Smooth muscle cell (in vitro differentiated cells): ENCODE data around the gene MINDY2. TPM values are rescaled to one million over a fixed set of nuclear protein-coding genes. Genes with fewer than 3 reads are reported as not detected.
"Not testable (repeated sequence)": the region's sequence is repeated elsewhere in the genome, so short reads cannot be mapped to it uniquely, and the experiment has no call there.

ENCODE experiments used
- DNase-seq: peaks from one replicate; lab custom pipeline; 2025; ENCODE audit not compliant: unreplicated experiment; lab: John Stamatoyannopoulos, UW
- H2AFZ ChIP-seq: fragments of 200-600 bp; sonication (generic); 2 replicates; pipeline ENCODE4 v1.6.0; 2016; ENCODE audit warnings: antibody characterized with exemption, low read depth, mild to moderate bottlenecking
- H3F3A ChIP-seq: fragments of 200-600 bp; sonication (generic); 2 replicates; pipeline ENCODE4 v1.6.0; 2017; ENCODE audit warnings: antibody characterized with exemption, low read depth
- H3K27ac ChIP-seq: fragments of 200-600 bp; sonication (generic); 2 replicates; pipeline ENCODE4 v1.5.1; 2016; ENCODE audit warnings: low read depth, mild to moderate bottlenecking
- H3K27me3 ChIP-seq: fragments of 200-600 bp; sonication (generic); 2 replicates; pipeline ENCODE4 v1.6.1; 2016; ENCODE audit warnings: low read depth, mild to moderate bottlenecking
- H3K36me3 ChIP-seq: fragments of 200-600 bp; sonication (generic); 2 replicates; pipeline ENCODE4 v1.5.1; 2016; ENCODE audit warnings: low read depth
- H3K4me1 ChIP-seq: fragments of 200-600 bp; sonication (generic); 2 replicates; pipeline ENCODE4 v1.5.1; 2016; ENCODE audit warnings: low read depth
- H3K4me2 ChIP-seq: fragments of 200-600 bp; sonication (generic); 2 replicates; pipeline ENCODE4 v1.6.0; 2016; ENCODE audit warnings: mild to moderate bottlenecking
- H3K4me3 ChIP-seq: fragments of 200-600 bp; sonication (generic); 2 replicates; pipeline ENCODE4 v1.5.1; 2016; ENCODE audit warnings: mild to moderate bottlenecking
- H3K79me2 ChIP-seq: fragments of 200-600 bp; sonication (generic); 2 replicates; pipeline ENCODE4 v1.6.0; 2016; ENCODE audit warnings: low read depth, mild to moderate bottlenecking
- H3K9ac ChIP-seq: fragments of 200-600 bp; sonication (generic); 2 replicates; pipeline ENCODE4 v1.6.0; 2016; ENCODE audit warnings: low read depth
- H3K9me3 ChIP-seq: fragments of 200-600 bp; sonication (generic); replicated peaks from 2 replicates; pipeline ENCODE4 v1.5.1; 2016; ENCODE audit warnings: low read depth
- H4K20me1 ChIP-seq: fragments of 200-600 bp; sonication (generic); 2 replicates; pipeline ENCODE4 v1.6.0; 2016; ENCODE audit warnings: low read depth
- CTCF ChIP-seq: fragments of 200-600 bp; sonication (generic); IDR thresholded peaks from 2 replicates; pipeline ENCODE4 v1.5.1; 2017; ENCODE audit warnings: borderline replicate concordance, mild to moderate bottlenecking, antibody characterized with exemption; ENCODE audit not compliant: insufficient read depth, poor library complexity, severe bottlenecking
- WGBS: methylation state at CpG from one replicate; pipeline ENCODE4 v1.1.7; 2016; ENCODE audit warnings: low lambda C conversion rate; 5-methylcytosine and 5-hydroxymethylcytosine counted together
- polyA plus RNA-seq: library from polyadenylated mRNA; unstranded; fragments of >200 nt; fragmentation: Nextera tagmentation; extraction: Ambion mirVana; gene quantifications from 2 replicates; pipeline ENCODE4 v1.2.1, GENCODE V29; 2016
- total RNA-seq: library from RNA; depleted of rRNA; stranded (reverse); fragments of >200 nt; gene quantifications from 2 replicates; pipeline ENCODE4 v1.2.3, GENCODE V29; 2014

Gene MINDY2
- total and polyA plus RNA-seq, 2 experiments from 2014 or later, result 21.2 to 28.0 TPM

GRCh38 chr15:58839485-58839884 lies 68.4 kb downstream of the MINDY2 start:
- Histone ChIP-seq H3K79me2 (no peaks in the 10 kb centered on the region), H3K9me3 (no peaks in the 10 kb centered on the region), H3K36me3 (no peaks in the 10 kb centered on the region), H3K9ac (no peak overlapping the region), H3K27me3 (no peaks in the 10 kb centered on the region), H3K27ac (no peak overlapping the region), H3K4me1 (no peaks in the 10 kb centered on the region), H3K4me2 (no peak overlapping the region), H3K4me3 (no peak overlapping the region), H3F3A (no peaks in the 10 kb centered on the region), H4K20me1 (no peaks in the 10 kb centered on the region), H2AFZ (no peak overlapping the region)
- 94% methylated on average over 1 of the region's 1 CpG for WGBS
- DNase-seq, result no peak
- TF ChIP-seq CTCF, result peak; percentile 5

- Histone ChIP-seq H3K36me3 (no peaks in the 10 kb centered on the region), H2AFZ (no peak overlapping the region), H4K20me1 (no peaks in the 10 kb centered on the region), H3K27ac (no peak overlapping the region), H3K4me3 (no peak overlapping the region), H3K4me1 (no peaks in the 10 kb centered on the region), H3K9ac (no peak overlapping the region), H3K4me2 (no peak overlapping the region), H3K27me3 (no peaks in the 10 kb centered on the region), H3F3A (no peaks in the 10 kb centered on the region), H3K79me2 (no peaks in the 10 kb centered on the region), H3K9me3 (no peaks in the 10 kb centered on the region)
- WGBS, result 78% methylated on average over 8 of the region's 8 CpGs
- TF ChIP-seq CTCF, result no peak
- DNase-seq, result no peak
Observed at GRCh38 chr15:58840048-58840447, 68.9 kb downstream of the MINDY2 start.

- Histone ChIP-seq H3K4me2 (no peak overlapping the region), H4K20me1 (no peaks in the 10 kb centered on the region), H3K79me2 (no peaks in the 10 kb centered on the region), H3K9me3 (no peaks in the 10 kb centered on the region), H3K36me3 (no peaks in the 10 kb centered on the region), H3K4me1 (no peaks in the 10 kb centered on the region), H3K27ac (no peak overlapping the region), H3F3A (no peaks in the 10 kb centered on the region), H3K27me3 (no peaks in the 10 kb centered on the region), H3K4me3 (no peak overlapping the region), H3K9ac (no peak overlapping the region), H2AFZ (no peak overlapping the region)
- TF ChIP-seq CTCF, result no peak
- DNase-seq, result no peak
- over 99% methylated on average over 4 of the region's 4 CpGs for WGBS
Observed at GRCh38 chr15:58842713-58843396, 71.8 kb downstream of the MINDY2 start.

- H3K27me3 ChIP-seq, H3F3A ChIP-seq, H3K4me3 ChIP-seq, H3K36me3 ChIP-seq, DNase-seq, H2AFZ ChIP-seq, H3K27ac ChIP-seq, H3K79me2 ChIP-seq, H3K4me2 ChIP-seq, H3K9ac ChIP-seq, H3K4me1 ChIP-seq, H3K9me3 ChIP-seq, H4K20me1 ChIP-seq: not testable (repeated sequence)
- WGBS, result 98% methylated on average over 3 of the region's 3 CpGs
Observed at GRCh38 chr15:58851205-58851604, 80.1 kb downstream of the MINDY2 start.
